ENCODE measurements around the gene POMGNT2.

GRCh38 chr3:43074482-43074881 lies 31.4 kb downstream of the POMGNT2 start:
- TF ChIP-seq CTCF (IDR thresholded peaks at IDR 0.05) (no peak), EZH2 (IDR thresholded peaks at IDR 0.05; ENCODE audit: borderline replicate concordance, insufficient read depth, low read depth, low read length, poor library complexity, severe bottlenecking) (no peak)
